Right renal cortex interstitium (tissue), 3 donors: ENCODE results near the gene TRIP13. TPM values are rescaled to one million over a fixed set of nuclear protein-coding genes. Genes with fewer than 3 reads are reported as not detected.

ENCODE experiments used
- DNase-seq, 3 donors: peaks; one replicate each; pipeline ENCODE4 v3.0.0-alpha.2; 2013; ENCODE audit warnings: low read depth in 3 of 3, low spot score in 2 of 3
- polyA plus RNA-seq, 3 donors: library from polyadenylated mRNA; unstranded; fragments of 120-200 nt; gene quantifications; one replicate each; pipeline ENCODE4 v1.2.1, GENCODE V29; 2013; ENCODE audit not compliant: insufficient read length in 3 of 3

Gene TRIP13
- polyA plus RNA-seq, 3 donors, result 13.9 to 16.3 (median 16.3) TPM

DNA sequence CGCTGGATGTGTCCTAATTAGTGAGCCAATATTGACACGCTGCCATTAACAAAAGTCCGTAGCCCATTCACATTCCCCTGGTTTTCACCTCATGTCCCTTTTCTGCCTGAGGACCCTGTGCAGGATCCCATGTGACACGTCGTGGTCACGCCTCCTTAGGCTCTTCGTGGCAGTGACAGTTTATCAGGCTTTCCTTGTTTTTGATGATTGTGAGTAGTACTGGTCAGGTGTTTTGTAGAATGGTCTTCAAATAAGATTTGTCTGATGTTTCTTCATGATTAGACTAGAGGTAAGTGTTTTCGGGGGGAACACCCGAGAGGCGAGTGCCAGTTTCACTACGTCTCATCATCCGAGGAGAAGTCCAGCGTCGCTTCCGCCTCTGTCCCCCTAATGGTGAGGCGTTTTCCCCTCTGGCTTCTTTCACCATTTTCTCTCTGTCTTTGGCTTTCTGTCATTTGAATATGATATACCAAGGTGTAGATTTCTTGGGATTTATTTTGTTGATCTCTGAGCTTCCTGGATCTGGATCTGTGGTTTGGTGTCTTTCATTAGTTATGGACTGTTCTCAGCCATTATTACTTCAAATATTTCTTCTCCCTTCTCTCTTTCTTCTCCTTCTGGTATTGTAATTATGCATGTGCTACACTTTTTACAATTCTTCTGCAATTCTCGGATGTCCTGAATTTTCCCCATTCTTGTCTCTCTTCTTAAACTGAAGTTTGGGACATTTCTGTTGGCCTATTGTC is 57.3 kb downstream of the TRIP13 start:
- no peak for DNase-seq

DNA sequence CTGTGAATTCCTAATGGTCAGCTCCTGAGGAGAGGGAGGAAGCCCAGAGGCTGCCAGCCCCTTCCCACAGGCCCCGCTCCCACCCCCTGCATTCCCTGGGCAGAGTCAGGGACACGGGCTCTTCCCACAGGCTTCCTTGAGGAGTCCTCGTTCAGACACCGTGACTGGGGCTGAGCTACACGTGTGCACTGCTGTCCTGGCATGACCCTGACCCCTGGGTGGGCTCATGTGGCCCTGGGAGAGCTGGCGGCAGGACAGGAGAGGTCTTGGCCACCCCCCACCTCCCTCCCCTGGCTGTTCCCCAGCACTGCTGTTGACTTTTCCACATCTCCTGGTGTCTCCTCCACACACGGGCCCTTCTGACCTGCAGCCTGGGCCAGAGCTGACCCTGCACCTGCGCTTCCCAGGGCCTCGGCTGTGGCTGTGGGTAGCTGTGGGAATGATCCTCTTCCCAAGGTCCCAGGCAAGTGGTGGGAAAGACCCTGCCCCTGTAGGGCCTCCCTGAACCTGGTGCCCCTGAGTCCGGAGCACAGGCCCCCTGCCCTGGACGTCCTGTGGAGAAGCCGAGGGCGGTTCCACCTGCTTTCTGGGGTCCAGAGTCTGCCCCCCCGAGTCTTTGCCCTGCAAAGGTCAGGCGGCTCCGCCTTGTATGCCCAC is 59.4 kb downstream of the TRIP13 start:
- DNase-seq, result no peak

DNA sequence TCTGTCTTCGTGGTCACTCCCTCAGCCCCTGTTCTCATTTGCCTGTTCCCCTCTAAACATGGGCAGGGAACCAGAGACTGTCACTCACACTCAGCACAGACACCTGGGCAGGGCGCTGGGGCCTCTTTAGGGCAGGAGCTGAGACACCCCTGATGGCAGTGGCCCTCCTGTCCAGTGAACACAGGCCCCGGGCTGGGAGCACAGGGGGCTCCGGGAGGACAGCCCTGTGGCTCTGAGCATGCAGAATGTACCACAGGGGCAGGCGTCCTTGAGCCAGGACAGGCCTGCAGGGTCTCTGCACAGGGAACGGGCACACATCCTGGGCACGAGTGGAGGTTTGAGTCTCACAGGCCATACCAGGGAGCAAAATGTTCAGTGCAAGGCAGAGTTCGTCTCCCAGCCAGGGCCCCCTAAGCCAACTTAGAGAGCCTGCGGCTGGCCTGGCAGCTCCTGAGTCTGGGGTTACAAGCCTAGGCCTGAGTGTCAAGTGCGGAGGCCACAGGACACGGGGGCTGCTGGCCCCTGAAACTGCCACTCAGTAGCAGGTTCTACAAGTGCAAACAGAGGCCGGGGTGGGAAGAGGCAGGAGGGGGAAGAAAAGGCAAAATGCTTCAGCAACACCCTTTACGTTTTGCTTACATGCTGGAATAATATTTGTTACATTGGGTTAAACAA is 60.0 kb downstream of the TRIP13 start:
- DNase-seq, result no peak

DNA sequence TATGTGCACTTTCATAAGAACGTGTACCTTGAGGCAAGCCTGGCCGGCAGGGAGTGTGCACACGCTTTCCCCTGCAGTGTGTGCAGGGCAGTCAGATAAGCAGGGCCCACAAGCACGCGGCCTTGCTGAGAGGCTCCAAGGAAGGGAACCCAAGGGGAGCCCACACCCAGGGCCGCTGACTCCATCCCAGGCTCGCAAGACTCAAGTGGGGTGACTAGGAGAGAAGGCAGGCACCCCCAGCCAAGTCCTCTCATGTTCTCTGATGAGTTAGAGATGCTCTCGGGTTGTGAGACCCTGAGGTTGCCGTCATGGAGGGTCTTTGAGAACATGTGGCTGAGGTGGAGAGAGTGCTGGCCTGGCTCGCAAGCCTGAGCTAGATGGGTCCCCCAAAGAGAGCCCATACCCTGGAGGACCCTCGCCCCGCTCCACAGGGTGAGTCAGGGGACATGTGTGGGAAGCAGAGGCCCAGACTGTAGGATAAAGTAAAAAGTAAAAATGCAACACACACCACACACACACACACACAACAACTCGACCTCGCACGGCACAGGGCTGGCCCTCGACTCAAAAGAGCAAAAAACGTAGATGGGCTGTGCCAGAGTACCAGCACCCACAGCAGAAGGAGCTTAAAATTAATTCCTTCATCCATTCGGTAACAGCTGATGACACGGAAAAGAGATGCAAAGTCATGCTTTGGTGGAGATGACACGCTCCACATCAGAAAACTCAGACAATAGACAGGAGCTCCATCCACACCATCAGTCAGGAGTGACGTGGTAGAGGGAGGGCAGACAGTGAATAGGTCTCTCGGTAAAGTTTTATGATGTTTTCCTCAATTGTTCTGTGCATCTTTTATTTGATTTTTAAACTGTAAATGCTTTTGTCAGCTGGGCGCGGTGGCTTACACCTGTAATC is 61.1 kb downstream of the TRIP13 start:
- no peak for DNase-seq

DNA sequence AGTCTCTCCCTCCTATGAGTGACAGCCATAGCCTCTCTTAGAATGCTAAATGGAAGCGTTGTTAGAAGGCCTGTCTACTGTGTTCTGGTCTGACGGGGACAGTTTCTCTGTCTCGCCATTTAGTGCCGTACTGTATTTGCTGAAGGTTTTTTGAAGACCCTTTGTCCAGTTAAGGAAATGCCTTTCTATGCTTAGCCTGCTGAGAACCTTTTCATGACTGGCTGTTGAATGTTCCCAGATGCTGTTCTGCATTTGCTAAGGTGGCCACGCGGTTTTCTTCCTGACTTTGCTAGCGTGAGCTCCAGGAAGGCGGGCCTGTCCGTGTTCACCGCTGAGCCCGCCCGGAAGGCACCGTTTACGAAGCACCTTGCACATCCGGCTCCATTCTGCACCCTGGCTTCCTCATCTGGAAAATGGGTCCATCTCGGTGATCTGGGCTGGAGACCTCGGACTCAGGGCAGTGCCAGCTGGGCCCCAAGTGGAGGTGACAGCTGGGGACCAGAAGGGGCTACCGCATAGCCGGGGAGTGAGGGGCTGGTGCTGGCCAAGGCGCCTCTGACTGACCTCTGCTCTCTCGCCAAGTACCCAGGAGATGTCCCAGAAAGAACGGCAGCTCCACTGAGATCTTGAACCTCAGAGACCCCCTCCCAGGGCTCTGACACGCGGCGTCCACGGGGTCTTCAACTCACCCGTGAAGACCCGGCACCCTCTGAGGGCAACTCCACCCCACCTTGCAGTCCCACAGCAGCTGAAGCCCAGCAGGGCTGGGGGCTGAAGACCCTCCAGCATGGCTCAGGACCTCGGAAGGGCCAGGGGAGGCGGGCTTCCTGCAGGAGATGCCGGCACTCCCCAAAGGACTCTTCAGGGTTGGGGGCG is 63.4 kb downstream of the TRIP13 start:
- no peak for DNase-seq

DNA sequence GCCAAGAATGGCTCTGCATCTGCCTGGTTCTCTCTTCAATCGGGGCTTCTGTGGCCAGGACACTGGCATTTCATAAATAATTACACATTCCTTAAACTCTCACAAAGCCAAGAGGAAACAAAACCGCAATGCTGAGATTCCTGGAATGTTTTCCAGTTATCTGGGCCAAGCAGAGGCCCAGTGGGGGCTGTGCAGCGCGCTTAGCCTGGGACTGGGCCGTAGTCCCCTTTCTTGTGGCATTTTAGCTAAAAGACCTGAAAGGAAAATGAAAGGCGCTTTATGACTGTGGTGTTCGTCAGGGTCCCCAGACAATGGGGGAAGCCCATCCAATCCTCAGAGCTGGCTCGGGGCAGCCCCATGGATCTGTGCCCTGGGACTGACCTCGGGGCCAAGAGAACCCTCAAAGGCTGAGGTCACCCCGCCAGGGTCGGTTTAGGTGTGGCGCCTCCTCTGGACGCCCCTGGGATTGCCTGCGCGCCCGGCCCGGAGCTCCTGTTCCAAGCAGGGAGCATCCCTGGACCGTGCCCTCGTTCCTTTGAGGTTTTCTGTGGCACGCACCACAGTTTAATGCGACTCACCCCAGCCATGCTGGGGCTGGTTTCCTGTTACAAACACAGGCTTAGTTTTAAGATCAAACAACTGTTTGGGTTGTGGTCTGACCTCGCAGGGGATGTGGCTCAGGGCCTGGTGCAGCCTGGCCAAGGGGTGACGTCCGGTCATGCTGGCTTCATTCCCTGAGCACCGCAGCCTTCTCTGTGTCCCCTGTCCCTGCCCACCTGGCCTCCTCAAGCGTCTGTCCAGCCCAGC is 64.5 kb downstream of the TRIP13 start:
- DNase-seq, result no peak

DNA sequence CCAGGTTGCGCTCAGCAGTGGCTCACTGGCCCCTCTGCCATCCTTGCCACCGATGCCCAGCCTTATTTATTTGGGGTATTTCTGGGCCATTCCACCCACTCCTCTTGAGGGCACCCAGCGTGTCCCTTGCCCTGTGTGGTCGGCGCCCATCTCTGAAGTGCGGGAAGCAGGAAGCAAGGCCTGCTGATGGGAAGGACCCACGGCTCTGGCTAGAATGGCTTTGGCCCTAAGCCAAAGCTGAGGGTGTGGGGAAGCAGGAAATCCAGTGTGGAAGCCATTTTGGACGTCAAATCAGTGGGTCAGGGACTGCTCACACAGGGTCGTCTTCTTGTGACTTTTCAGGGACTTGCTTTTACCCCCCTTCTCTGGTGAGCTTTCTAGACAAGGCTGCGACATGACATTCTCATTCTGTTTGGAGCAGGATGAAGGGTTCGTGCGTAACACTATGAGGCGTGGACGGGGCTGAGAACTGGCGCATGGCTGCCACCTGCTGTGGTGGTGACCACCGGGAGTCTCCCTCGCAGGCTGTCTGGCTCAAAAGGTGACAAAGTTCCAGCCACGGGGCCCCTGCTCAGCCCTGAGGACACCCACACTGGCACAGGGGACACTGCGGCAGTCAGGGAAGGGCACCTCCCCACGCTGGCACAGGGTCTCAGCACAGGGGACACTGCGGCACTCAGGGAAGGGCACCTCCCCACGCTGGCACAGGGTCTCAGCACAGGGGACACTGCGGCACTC is 65.2 kb downstream of the TRIP13 start:
- DNase-seq, result no peak

DNA sequence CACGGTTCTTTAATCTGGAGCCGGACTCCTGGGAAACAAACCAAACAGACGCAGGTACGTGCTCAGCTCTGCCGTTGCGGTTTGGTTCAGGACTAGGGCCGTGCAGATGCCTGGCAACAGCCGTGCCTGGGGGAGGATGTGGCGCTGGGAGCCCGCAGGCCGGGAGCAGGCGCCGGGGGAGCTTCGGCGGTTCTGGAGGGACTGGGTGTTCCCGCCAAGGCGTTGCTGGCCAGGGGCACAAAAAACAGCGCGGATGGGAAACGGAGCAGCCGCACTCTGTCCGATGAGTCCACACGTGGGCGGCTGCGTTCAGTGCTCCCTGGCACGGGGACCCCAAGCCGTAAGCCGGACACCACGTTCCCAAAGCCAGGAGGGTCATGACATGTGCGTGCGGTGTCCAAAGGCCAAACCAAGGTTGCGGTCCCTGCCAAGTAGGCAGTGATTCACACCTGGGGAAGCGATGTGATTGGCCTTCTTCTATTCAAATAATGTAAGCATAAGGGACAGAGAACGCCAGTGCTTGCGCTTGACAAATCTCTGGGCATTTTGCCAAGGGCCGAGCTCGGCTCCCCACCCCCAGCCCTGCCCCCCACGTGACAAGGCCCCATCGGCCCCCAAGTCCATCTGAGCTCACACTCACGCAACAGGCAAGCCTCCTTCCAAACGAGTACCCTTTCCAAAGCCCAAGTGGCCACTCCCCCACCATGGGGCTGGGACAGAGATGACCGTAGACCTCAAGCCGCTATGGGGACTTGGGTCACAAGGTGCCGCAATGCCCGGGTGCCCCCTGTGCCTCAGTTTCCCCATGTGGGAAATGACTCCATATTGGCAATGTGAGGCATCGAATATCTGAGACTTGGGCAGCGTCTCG is 66.3 kb downstream of the TRIP13 start:
- DNase-seq, result no peak

DNA sequence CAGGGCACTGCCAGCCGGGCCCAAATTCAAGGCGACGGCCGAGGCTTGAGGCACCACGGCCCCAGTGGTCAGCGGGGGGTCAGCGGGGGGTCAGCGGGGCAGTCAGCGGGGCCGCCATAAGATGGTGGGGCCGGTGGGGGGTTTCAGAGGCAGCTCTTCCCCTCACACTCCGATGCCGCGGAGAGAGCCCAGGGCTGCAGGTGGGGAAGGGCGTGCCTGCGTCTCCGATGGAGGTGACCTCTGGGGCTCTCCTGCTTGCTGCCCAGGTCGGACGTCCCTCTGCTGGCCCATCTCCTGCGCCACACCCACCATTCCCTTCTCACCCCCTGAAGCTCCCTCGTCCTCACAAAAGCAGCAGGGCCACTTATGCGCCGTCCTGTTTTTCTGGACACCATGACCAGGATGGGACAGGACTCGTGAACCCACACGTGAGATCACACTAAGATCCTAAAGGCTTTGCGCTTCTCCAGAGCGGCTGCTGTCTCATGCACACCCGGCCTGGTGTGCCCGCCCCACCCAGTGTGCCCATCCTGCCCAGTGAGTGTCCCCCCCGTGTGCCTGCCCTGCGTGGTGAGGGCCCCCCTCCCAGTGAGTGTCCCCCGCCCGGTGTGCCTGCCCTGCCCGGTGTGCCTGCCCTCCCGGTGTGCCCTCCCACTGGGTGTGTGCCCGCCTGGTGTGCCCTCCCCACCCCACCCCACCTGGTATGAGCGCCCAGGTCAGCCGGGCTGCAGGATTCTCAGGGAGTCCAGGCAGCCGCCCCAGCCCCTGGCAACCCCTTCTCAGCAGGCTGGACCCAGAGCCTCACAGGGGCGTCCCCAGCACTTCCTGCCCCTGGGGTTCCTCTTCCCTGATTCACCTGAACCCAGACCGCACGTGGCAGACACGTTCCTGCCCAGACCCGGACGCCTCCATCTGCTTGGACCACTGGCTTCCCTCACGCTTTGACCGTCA is 67.2 kb downstream of the TRIP13 start:
- DNase-seq, result no peak

DNA sequence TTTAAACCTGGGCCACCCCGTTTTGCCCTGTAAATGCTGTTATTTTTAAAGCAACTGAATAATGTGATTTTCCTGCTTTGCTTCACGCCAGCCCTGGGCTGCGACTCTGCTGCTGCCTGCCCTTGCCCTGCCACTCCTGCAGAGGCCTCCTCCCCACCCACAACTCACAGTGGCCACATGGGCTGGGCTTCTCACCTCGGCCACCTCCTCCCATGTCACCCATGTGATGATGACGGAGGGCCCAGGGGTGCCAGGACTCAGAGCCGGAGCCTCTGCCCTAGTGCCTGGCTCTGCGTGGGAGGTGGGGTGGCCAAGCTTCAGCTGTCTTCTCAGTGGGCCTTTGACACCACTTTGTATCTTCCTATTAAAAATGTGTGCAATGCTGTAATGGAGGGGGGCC is 67.9 kb downstream of the TRIP13 start:
- no peak for DNase-seq

DNA sequence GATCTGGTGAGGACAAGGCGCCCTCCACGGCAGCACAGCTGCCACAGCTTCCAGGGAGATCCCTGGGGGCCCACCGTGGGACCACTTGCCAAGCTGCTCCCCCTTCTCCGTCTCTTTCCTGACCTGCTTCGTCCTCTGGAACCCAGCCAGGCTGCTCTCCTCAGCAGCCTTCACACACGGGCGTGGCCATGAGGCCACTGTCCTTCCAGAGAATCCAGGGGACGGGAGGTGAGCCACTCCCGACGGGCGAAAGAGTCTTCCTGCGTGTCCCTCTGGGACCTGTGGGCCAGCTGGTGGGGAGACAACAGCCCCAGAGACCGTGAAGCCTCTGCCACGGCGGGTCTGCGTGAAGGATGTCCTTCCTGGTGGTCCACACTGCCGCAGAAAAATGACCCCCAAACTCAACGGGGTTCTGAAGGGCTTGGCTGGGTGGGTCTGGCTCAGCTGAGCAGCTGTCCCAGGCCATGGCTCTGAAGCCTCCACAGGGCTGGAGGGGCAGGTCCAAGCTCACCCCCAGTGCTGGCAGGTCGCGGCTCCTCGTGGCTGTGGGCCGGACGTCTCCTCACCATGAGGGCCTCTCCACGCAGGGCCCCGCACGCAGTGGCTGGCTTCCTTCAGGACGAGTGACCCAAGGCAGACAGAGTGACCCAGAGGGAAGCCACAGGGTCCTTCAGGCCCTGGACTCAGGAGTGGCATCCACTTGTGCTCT is 68.5 kb downstream of the TRIP13 start:
- DNase-seq, result no peak

DNA sequence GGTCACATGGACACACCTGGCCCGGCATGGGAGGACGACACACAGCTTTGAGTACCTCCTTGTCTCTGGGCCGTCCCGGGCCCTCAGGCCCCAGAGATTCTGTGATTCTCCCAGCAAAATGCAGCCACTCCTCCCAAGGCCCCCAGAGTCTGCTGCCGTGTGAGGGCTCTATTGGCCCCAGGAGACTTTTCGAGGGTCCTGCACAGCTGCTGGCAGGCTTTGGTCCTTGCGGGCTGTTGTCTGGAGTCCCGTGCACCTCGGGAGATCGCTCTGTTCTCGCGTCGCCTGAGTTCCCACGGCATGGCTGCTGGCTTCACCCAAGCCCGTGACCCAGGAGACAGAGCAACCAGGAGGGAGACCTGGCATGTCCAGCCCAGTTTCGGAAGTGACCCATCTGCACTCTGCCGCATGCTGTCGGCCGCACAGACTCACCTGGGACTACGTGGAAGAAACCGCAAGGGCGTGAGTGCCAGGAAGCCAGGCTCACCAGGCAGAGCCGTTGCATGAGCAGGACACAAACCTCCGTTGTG is 69.1 kb downstream of the TRIP13 start:
- DNase-seq, result no peak

DNA sequence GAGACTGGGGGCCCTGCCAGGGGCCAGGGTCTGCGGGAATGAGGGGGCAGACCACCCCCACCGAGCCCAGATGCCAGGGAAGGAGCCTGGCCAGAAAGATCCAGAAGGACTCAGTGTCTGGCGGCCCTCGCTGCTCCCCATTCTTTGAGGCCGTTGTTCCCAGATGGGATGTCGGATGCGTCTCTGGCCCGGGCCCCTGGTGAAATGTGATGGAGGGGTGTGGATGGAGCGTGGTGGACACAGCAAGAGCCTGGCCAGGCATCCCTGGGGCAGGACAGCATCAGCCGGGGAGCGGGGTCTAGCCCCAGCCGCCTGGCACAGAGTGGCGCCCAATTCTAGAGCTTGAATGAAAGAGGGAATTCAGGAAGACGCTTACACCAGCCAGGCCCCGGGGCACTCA is 69.7 kb downstream of the TRIP13 start:
- DNase-seq, result no peak

DNA sequence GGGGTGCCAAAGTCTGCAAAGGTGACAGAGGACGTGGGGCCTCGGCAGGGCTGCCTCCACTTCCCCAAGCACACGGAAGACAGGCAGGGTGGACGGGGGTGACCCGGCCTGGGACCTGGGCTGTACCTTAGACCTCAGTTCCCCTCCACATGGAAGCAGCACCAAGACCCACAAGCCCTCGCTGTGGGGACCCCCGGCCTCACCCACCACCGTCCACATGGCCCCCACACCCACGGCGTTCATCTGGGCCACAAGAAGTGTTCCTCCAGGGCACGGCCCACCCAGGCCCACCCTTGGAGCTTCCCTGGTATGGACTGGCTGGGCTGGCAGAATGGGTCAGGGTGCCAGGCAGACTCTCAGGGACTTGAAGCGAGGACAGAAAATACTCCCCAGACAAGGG is 70.1 kb downstream of the TRIP13 start:
- DNase-seq, result no peak

DNA sequence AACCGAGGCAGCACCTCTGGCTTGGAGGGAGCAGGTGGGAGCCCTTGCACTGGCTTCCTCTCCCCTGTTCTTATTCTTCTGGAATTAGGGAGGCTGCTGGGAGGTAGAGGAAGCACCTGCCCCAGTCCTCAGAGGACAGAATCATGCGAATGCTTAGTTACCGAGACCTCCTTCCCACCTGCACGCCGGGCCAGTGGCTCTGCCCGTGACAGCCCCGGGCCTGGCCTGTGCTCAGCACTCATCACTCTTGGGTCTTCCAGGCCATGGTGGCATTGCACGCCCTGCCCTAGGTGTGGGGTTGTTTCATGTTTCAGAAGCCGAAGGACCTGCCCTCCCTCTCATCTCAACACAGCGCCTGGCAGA is 70.6 kb downstream of the TRIP13 start:
- no peak for DNase-seq
